ENCODE results near the gene KIF26B.

GRCh38 chr1:245311887-245312536 is 157.2 kb downstream of the KIF26B start:
- TF ChIP-seq, protein P1, sequence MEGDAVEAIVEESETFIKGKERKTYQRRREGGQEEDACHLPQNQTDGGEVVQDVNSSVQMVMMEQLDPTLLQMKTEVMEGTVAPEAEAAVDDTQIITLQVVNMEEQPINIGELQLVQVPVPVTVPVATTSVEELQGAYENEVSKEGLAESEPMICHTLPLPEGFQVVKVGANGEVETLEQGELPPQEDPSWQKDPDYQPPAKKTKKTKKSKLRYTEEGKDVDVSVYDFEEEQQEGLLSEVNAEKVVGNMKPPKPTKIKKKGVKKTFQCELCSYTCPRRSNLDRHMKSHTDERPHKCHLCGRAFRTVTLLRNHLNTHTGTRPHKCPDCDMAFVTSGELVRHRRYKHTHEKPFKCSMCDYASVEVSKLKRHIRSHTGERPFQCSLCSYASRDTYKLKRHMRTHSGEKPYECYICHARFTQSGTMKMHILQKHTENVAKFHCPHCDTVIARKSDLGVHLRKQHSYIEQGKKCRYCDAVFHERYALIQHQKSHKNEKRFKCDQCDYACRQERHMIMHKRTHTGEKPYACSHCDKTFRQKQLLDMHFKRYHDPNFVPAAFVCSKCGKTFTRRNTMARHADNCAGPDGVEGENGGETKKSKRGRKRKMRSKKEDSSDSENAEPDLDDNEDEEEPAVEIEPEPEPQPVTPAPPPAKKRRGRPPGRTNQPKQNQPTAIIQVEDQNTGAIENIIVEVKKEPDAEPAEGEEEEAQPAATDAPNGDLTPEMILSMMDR (IDR thresholded peaks at IDR 0.05): no peak
- TF ChIP-seq POLR2A (IDR thresholded peaks at IDR 0.05): no peak

Data from transverse colon (tissue), 3 donors.